PC-3 (cell line): ENCODE measurements around the gene FANCC. TPM values are rescaled to one million over a fixed set of nuclear protein-coding genes. Genes with fewer than 3 reads are reported as not detected.

ENCODE experiments used
- ATAC-seq: fragments of 200-7000 bp; cut with Tn5 transposase; 2 replicates; pipeline ENCODE4 v1.9.1; 2020; ENCODE audit warnings: mild to moderate bottlenecking, moderate library complexity
- Bru-seq: library from RNA; stranded (reverse); fragments of 400-500 nt; gene quantifications from one replicate; lab custom pipeline; 2021; lab: Mats Ljungman, UMichigan
- BruChase-seq, 2 experiments: library from RNA; stranded (reverse); fragments of 400-500 nt; gene quantifications; one replicate each; lab custom pipeline; 2021; lab: Mats Ljungman, UMichigan
- BruUV-seq: library from RNA; stranded (reverse); fragments of 400-500 nt; replicated peaks from 2 replicates; lab custom pipeline; 2021; lab: Mats Ljungman, UMichigan
- CTCF ChIA-PET: fragments of 300-600 bp; sonication (Branson Sonifier 250); formaldehyde crosslinking; loops from one replicate; lab custom pipeline; 2022; ENCODE audit warnings: antibody characterized with exemption; lab: Charles Lee
- POLR2A ChIA-PET: fragments of 300-600 bp; sonication (Branson Sonifier 250); formaldehyde crosslinking; loops from one replicate; lab custom pipeline; 2022; ENCODE audit warnings: antibody characterized with exemption; ENCODE audit not compliant: unreplicated experiment; lab: Charles Lee
- DNase-seq: peaks from one replicate; pipeline ENCODE4 v3.0.0-alpha.2; 2015
- H2AFZ ChIP-seq: fragments of 300-600 bp; sonication (generic); 2 replicates; pipeline ENCODE4 v1.6.0; 2016; ENCODE audit warnings: antibody characterized with exemption, low read length
- H3F3A ChIP-seq: fragments of 300-600 bp; sonication (generic); one replicate; pipeline ENCODE4 v1.6.0; 2017; ENCODE audit warnings: antibody characterized with exemption, low read length, control low read depth, mild to moderate bottlenecking; ENCODE audit not compliant: unreplicated experiment
- H3K27ac ChIP-seq: fragments of 300-600 bp; sonication (generic); 2 replicates; pipeline ENCODE4 v1.5.1; 2016; ENCODE audit warnings: mild to moderate bottlenecking, low read length
- H3K27me3 ChIP-seq: fragments of 300-600 bp; sonication (generic); 2 replicates; pipeline ENCODE4 v1.6.1; 2016; ENCODE audit warnings: low read length, mixed read lengths
- H3K36me3 ChIP-seq: fragments of 300-600 bp; sonication (generic); 2 replicates; pipeline ENCODE4 v1.6.1; 2016; ENCODE audit warnings: low read depth, mixed run types, low read length, mixed read lengths
- H3K4me1 ChIP-seq: fragments of 300-600 bp; sonication (generic); 2 replicates; pipeline ENCODE4 v1.5.1; 2016; ENCODE audit warnings: low read length; ENCODE audit not compliant: insufficient read depth
- H3K4me2 ChIP-seq: fragments of 300-600 bp; sonication (generic); 2 replicates; pipeline ENCODE4 v1.6.0; 2016; ENCODE audit warnings: low read length
- H3K4me3 ChIP-seq: fragments of 300-600 bp; sonication (generic); 2 replicates; pipeline ENCODE4 v1.5.1; 2016; ENCODE audit warnings: mild to moderate bottlenecking, low read length, mixed read lengths
- H3K79me2 ChIP-seq: fragments of 300-600 bp; sonication (generic); 2 replicates; pipeline ENCODE4 v1.6.1; 2017; ENCODE audit warnings: low read length, mixed read lengths
- H3K9ac ChIP-seq: fragments of 300-600 bp; sonication (generic); 2 replicates; pipeline ENCODE4 v1.6.0; 2016; ENCODE audit warnings: mild to moderate bottlenecking, low read length
- H3K9me2 ChIP-seq: fragments of 300-600 bp; sonication (generic); replicated peaks from 2 replicates; pipeline ENCODE4 v1.6.1; 2016; ENCODE audit warnings: mixed run types, low read length, mixed read lengths
- H3K9me3 ChIP-seq: fragments of 300-600 bp; sonication (generic); 2 replicates; pipeline ENCODE4 v1.6.1; 2016; ENCODE audit warnings: low read length, mixed read lengths
- H4K20me1 ChIP-seq: fragments of 300-600 bp; sonication (generic); 2 replicates; pipeline ENCODE4 v1.6.1; 2016; ENCODE audit warnings: low read length, mixed read lengths
- EZH2 ChIP-seq: fragments of 300-600 bp; sonication (generic); IDR thresholded peaks from one replicate; pipeline ENCODE4 v1.6.1; 2017; ENCODE audit warnings: antibody characterized with exemption, mild to moderate bottlenecking, low read length; ENCODE audit not compliant: unreplicated experiment
- EZH2phosphoT487 ChIP-seq: fragments of 300-600 bp; sonication (generic); IDR thresholded peaks from 2 replicates; pipeline ENCODE4 v1.6.1; 2018; ENCODE audit warnings: mild to moderate bottlenecking, antibody characterized with exemption, low read length, borderline replicate concordance
- intact Hi-C: fragments of 100-400 bp; cut with micrococcal nuclease; formaldehyde crosslinking; loops from 2 replicates; pipeline ENCODE4 v1.9.0; 2023
- long read RNA-seq: library from polyadenylated mRNA; unstranded; transcript quantifications from one replicate; pipeline ENCODE4 v2.0.0, GENCODE V29; 2021; ENCODE audit not compliant: unreplicated experiment
- total RNA-seq: library from RNA; depleted of rRNA; stranded (reverse); fragments of >200 nt; gene quantifications from 2 replicates; pipeline ENCODE4 v1.2.3, GENCODE V29; 2014; rRNA removed
- TF ChIP-seq, protein P1 (sequence below): fragments of 300-600 bp; sonication (generic); conservative IDR thresholded peaks from 2 replicates; pipeline ENCODE4 v1.5.1; 2017; ENCODE audit warnings: antibody characterized with exemption, low read depth, mild to moderate bottlenecking, low read length

The FANCC gene, protein sequence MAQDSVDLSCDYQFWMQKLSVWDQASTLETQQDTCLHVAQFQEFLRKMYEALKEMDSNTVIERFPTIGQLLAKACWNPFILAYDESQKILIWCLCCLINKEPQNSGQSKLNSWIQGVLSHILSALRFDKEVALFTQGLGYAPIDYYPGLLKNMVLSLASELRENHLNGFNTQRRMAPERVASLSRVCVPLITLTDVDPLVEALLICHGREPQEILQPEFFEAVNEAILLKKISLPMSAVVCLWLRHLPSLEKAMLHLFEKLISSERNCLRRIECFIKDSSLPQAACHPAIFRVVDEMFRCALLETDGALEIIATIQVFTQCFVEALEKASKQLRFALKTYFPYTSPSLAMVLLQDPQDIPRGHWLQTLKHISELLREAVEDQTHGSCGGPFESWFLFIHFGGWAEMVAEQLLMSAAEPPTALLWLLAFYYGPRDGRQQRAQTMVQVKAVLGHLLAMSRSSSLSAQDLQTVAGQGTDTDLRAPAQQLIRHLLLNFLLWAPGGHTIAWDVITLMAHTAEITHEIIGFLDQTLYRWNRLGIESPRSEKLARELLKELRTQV
- 6.0 and 6.9 TPM in 2 replicates for total RNA-seq
- Bru-seq, nascent RNA: percentile 60 among the genes with signal in this experiment
- BruChase-seq, experiment 1, labeled RNA remaining after a 6-hour chase: percentile 52 among the genes with signal in this experiment
- percentile 57 among the genes with signal in this experiment for BruChase-seq, experiment 2, labeled RNA remaining after a 2-hour chase
- long read RNA-seq, full-length matches to known transcripts: 8 of 24 reads
- long read RNA-seq, partial matches to known transcripts: 6 of 24 reads
- long read RNA-seq, other reads (novel, unspliced or antisense): 10 of 24 reads

DNA sequence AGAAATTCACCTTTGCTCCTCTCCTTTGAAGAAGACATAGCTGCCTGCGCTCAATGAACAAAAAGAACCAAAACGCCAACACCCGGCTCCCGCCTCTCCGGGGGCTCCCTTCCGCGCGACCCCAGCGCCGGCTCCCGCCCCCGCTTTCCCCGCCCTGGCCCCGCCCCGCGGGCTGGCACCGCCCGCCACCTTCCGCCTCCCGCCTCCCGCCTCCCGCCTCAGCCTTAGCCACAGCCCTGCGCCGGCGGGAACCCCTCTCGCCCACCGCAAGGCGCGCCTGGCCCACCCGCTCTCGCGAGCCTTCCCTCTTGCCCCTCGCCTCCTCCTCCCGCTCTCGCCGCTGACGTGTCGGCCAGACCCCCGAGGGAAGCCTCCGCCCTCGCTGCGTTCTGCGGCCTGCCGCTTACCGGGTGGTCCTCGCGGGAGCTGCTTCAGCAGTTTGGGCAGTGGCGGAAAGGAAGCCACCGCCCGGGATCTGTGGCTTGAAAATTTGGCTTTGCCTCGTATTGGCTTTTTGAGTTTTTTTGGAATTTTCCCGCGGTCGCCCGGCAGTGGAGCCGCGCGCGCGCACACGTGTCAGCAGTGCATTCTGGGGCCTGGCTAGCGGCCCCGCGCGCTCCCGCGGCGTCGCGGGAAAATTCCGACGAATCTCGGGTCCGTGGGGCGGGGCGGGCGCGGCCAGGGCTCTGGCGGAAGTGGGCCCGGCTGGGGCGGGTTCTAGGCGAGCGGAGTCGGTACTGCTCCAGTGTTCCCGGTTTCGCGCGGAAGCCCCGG, at the start of gene FANCC:
Gene FANCC (minus strand): TSS at position 591 of the 774 bp plus-strand sequence. CDS start 68,418 bp downstream, outside the sequence.
- CTCF ChIA-PET: no interaction called here
- peaks cover 38% of the 10 kb centered on the region for H3K79me2 ChIP-seq
- H3K4me3 ChIP-seq: peak within 1 kb of the TSS; percentile 94
- H4K20me1 ChIP-seq: no peaks in the 10 kb centered on the region
- POLR2A ChIA-PET: interaction anchor here (0.7 kb wide), 1 partner anchor 287 kb away, joined by 5 read pairs; no protein-coding TSS in a partner anchor
- H3K27ac ChIP-seq: peak within 1 kb of the TSS; percentile 97
- no peaks in the 10 kb centered on the region for H3F3A ChIP-seq
- H3K4me2 ChIP-seq: peak within 1 kb of the TSS; percentile 93
- no peaks in the 10 kb centered on the region for H3K9me3 ChIP-seq
- ATAC-seq: peak; percentile 68
- peak; percentile 81 for DNase-seq
- H3K4me1 ChIP-seq: peaks cover 28% of the 10 kb centered on the region
- H3K9ac ChIP-seq: peak within 1 kb of the TSS; percentile 99
- no peaks in the 10 kb centered on the region for H3K36me3 ChIP-seq
- intact Hi-C loops: loop anchor here (2.0 to 5.0 kb wide), 3 partner anchors 65 to 189 kb away; no protein-coding TSS in a partner anchor
- TF ChIP-seq, protein P1, sequence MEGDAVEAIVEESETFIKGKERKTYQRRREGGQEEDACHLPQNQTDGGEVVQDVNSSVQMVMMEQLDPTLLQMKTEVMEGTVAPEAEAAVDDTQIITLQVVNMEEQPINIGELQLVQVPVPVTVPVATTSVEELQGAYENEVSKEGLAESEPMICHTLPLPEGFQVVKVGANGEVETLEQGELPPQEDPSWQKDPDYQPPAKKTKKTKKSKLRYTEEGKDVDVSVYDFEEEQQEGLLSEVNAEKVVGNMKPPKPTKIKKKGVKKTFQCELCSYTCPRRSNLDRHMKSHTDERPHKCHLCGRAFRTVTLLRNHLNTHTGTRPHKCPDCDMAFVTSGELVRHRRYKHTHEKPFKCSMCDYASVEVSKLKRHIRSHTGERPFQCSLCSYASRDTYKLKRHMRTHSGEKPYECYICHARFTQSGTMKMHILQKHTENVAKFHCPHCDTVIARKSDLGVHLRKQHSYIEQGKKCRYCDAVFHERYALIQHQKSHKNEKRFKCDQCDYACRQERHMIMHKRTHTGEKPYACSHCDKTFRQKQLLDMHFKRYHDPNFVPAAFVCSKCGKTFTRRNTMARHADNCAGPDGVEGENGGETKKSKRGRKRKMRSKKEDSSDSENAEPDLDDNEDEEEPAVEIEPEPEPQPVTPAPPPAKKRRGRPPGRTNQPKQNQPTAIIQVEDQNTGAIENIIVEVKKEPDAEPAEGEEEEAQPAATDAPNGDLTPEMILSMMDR: no peak
- TF ChIP-seq EZH2 (no peak), EZH2phosphoT487 (no peak)
- no peaks in the 10 kb centered on the region for H3K9me2 ChIP-seq
- BruUV-seq: no TSS peak
- peak within 1 kb of the TSS; percentile 99 for H2AFZ ChIP-seq
- H3K27me3 ChIP-seq: no peaks in the 10 kb centered on the region

DNA sequence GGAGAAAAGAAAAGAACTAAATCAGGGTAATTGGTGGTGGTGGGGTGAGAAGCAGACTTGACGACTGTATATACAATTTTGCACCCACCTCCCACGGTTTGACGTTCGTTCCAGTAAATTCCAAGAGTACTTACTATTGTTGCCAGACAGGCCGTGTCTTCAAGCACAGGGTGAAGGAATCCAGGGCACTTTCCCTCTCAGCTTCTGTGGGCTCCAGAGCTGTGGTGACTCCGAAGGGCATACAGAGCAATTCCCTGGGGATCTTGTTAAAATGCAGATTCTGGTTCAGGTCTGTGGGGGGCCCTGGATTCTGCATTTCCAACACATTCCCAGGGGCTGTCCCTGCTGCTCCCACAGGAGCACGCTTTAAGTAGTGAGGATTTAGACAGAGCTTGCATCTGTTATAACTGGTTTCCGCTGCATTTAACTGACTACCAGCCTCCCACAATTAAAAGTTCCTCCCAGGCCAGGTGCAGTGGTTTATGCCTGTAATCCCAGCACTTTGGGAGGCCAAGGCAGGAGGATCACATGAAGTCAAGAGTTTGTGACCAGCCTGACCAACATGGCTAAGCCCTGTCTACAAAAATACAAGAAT, 49.3 kb upstream of the FANCC start:
- H3K9ac ChIP-seq: no peak overlapping the region
- no peaks in the 10 kb centered on the region for H3K9me3 ChIP-seq
- H3K4me1 ChIP-seq: no peaks in the 10 kb centered on the region

More for the DNA sequence above, 49.3 kb upstream of the FANCC start:
- Histone ChIP-seq H3F3A (no peaks in the 10 kb centered on the region), H3K4me2 (no peak overlapping the region), H3K9me2 (no peaks in the 10 kb centered on the region), H2AFZ (no peak overlapping the region), H3K27me3 (no peaks in the 10 kb centered on the region), H3K36me3 (no peaks in the 10 kb centered on the region), H3K79me2 (no peaks in the 10 kb centered on the region), H3K4me3 (no peak overlapping the region), H3K27ac (no peak overlapping the region), H4K20me1 (no peaks in the 10 kb centered on the region)
- no peak for DNase-seq
- CTCF ChIA-PET: no interaction called here
- POLR2A ChIA-PET: no interaction called here
- no TSS peak for BruUV-seq
- TF ChIP-seq EZH2phosphoT487 (no peak), EZH2 (no peak)
- TF ChIP-seq, protein P1: no peak
- no peak for ATAC-seq
- intact Hi-C loops: no loop called here
